ENCODE measurements around the gene PBX1. TPM values are rescaled to one million over a fixed set of nuclear protein-coding genes. Genes with fewer than 3 reads are reported as not detected.

Gene PBX1
- polyA plus RNA-seq, 3 donors = 160 to 170 (median 165) TPM

DNA sequence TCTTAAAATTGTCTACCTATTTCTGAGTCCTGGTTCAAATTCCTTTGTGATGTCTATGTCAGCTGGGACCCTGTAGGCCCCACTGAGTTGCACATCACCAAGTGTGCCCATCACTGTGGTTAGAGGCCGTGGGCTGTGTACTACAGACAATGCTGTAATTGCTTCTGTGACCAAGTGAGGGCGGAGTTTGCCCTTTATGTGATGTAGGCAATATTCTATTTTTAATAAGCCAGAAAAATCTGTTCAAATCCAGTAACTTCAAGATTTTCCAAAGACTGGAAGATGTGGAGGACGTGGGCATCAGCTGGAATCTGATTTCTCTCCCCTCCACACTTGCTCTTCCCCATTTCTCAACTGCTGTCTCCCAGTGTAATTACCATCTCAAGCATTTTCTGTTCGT is 215.4 kb downstream of the PBX1 start:
- no peak for DNase-seq (ENCODE audit: extremely low read depth in 1 of 11, low read depth in 9 of 11, low spot score in 4 of 11)

DNA sequence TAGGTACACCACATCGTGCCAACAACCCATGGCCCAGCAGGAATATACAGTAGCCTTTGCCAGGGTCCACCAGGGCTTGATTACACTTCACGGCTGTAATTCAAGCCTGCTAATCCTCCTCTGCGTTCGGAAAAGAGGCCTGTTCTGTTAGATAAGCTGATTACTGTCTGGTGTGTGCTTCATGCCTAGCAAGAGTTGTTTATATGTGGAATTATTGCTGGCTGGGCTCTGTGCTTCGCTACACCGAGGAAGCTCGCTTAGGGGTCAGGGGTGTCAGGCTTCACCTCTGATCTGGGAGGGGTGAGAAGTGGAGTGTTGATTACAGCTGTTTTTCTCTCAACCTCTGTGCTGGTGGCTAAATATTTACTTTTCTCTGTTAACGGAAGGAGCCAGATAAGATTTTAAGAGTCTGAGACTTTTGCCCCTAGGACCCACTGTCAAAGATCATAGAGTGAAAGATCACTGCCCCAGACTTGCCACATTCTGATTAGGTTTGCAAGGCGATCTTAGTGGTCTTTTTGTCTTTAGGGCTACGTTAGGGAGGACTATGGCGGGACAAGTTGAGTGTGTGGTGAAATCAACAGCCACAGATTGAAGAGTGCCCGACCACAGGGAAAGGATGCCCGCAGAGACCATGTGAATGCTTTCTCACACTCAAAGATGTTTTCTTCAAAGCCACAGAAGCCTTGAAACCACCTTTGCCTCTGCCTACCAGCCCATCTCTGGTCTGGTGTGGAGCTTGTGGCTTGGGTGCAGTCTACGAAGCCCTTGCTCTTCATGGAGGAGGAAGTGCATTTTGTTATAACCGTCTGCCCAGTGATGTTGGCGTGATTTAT is 216.1 kb downstream of the PBX1 start:
- no peak for DNase-seq (ENCODE audit: extremely low read depth in 1 of 11, low read depth in 9 of 11, low spot score in 4 of 11)

DNA sequence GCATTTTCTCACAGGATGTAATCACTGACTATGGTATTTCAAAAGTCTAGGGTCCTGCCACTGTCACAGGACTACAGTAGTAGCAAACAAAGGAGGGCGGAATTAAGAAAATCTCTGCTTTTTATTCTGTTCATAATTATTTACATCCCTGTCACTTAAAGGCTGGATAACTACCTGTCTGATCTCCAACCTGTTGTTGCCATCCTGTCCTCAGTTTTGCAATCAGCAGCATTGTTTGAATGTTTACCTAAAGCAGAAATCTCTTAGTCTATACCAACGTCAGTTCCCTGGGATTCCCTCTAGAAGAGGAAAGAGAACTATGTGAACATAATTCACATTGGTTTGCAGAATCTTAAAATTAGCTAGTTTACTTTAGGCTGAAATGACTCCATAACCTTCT is 218.5 kb downstream of the PBX1 start:
- DNase-seq (ENCODE audit: extremely low read depth in 1 of 11, low read depth in 9 of 11, low spot score in 4 of 11) = no peak

DNA sequence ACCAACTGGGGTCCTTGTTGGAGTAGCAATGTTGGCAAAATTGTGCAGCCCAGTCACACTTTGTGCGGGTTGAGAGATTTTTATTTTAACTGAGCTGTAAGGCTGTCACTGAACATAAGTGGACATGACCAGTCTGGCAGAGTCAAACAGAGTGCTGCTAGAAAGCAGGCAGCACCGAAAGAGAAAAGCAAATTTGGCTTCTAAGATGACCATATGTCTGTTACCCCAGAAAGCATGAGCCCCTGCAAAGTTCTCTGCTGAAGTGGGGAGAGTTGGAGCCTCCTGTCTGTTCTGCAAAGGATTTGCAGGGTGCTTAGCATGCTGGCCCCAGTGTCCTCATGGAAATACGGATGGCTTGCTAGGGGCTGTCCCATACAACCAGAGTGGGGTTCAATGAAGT is 220.4 kb downstream of the PBX1 start:
- DNase-seq (ENCODE audit: extremely low read depth in 1 of 11, low read depth in 9 of 11, low spot score in 4 of 11) = no peak

DNA sequence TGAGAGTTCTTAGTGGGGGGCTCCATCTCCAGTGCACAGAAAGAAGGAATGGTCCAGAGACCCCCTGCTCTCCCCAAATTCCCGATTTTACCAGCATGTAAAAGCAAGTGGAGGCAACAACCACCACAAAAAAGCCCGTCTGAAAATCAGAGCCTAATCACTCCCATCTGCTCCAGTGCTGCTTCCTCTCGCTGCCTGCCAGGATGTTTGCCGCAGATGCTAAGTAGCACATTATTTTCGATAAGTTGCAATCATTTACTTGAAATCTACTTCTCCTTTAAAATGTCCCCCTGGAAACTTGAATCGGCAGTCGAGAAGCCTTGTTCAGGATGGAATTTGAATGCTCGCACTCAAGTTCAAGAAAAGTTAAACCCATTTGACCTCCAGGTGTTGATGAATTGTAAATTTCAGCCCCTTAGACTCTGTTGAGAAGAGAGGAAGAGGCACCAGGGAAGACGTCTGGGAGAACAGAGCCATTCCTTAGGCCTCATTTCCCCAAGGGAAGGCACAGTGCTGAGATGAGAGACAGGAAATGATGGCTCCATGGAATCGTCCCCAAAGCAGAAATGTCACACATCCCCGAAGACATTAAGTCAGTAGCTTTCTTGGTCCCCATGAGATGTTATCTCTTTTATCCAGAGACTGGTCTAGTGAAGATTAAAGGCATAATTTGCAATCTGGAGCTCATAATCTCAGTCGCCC is 221.3 kb downstream of the PBX1 start:
- no peak for DNase-seq (ENCODE audit: extremely low read depth in 1 of 11, low read depth in 9 of 11, low spot score in 4 of 11)

DNA sequence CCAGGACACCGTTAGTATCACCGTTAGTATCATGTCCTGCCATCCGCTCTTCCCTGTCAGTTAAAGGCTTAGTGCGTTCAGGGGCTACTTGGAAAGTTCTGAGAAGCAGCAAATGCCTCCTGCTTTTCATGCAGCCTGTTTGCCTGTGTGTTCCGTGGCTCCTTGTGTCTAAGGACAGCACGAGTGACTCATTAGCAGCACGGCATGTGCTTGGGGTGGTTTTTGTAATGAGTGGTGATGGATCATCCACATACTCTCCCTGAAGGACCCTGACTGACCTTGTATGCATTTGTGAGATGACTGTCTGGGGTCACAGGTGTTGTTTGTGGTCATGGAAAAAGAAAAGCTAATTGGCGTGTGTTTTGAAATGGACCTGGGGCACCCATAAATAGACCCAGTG is 221.9 kb downstream of the PBX1 start:
- no peak for DNase-seq (ENCODE audit: extremely low read depth in 1 of 11, low read depth in 9 of 11, low spot score in 4 of 11)

DNA sequence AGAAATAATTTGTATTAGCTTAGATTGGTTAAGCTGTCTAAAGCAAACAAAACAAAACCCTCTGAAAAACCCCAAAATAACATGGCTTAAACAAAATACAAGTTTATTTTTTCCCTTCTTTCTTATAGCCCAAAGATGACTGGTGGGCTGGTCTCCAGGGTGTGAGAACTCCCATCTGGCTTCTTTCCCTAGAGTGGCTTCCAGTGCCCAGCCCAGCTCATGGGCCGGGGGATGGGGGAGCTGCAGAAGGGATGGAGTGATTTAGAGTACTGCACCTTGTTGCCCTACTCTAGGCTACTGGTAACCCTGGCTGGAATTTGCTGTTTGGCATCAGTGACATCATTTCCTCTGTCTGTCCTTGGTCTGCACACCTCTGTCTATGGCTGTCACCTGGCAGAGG is 223.0 kb downstream of the PBX1 start:
- DNase-seq (ENCODE audit: extremely low read depth in 1 of 11, low read depth in 9 of 11, low spot score in 4 of 11) = no peak

DNA sequence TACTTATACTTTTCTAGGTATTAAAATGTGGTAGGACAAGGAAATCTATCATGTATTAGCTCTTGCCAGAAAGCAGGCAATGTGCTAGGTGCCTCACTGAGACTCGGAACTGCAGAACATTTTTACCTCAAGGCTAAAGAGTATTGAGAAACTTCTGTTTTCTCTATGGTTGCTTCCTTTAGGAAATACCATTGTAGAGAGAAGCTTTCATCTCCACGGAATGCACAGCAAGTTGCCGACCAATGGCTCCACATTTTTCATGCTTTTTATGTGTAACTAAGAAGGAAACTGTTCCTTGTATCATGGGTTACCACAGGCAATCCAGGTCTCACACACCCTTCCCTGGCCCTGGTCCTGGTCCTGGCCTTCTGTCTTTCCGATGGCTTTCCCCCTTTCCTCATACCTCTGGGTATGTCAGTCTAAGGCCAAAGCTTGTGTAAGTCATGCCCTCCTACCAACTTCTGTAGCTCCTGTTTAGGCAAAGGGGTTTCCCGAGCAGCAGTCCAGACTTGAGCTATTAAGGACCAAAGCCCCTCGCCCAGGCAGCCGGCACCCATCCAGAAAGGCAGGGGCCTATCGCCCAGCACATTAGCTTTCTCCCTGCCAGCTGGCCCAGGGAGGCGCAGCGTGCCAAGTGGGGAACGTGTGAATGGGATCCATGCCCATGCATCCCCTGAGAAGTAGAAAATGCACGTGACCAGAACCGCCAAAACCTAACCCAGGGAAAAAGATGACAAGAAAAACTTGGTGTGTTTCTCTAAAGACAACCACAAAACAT is 225.0 kb downstream of the PBX1 start:
- DNase-seq (ENCODE audit: extremely low read depth in 1 of 11, low read depth in 9 of 11, low spot score in 4 of 11) = no peak

DNA sequence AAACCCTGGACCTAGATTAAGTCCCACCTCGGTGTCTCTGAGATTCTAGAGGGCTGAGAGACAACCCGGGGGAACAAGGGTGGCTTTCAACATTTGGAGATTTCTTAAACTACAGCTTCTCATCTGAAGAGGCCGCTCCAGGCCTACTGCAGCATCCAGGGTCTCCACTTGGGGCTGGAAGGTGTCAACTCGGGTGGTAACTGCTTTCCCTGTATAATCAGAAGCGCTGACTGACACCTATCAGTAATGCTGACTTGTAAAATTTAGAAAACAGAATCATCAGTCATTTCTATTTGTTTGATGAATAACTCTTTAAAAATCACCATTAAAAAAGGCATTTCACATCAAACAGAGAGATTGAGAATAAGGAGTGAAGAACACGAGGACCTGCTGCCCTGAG is 226.0 kb downstream of the PBX1 start:
- no peak for DNase-seq (ENCODE audit: extremely low read depth in 1 of 11, low read depth in 9 of 11, low spot score in 4 of 11)

DNA sequence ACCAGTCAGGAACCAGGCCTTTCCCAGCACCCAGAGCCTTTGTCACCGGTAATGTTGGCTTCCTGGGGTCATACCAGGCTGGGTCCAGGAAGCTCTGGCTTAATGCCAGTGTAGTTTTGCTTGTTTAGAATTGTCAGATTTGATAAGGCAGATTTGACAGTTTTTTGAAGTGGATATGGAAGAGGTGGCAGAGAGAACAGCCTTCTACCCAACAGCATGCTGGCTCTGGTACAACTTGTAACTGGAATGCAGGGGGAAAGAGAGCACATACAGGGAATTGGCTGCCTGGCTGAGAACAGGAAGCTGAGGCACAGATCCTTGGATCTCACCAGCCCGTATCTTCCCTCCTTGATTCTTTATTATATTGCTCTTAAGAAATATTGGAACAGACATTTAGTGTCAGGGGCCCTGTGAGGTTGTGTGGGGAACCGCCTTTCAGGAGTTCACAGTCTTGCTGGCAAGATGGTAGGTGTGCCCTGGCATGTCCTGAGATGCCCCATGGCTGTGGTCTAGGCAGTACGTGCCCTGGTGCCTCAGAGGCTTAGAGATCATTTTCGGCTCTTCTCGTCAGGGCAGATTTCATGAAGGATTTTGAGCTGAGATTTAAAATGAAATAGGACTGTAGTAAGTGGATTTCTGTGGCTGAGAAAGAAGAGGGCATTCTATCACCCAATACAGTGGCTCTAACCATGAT is 227.0 kb downstream of the PBX1 start:
- DNase-seq (ENCODE audit: extremely low read depth in 1 of 11, low read depth in 9 of 11, low spot score in 4 of 11) = no peak

DNA sequence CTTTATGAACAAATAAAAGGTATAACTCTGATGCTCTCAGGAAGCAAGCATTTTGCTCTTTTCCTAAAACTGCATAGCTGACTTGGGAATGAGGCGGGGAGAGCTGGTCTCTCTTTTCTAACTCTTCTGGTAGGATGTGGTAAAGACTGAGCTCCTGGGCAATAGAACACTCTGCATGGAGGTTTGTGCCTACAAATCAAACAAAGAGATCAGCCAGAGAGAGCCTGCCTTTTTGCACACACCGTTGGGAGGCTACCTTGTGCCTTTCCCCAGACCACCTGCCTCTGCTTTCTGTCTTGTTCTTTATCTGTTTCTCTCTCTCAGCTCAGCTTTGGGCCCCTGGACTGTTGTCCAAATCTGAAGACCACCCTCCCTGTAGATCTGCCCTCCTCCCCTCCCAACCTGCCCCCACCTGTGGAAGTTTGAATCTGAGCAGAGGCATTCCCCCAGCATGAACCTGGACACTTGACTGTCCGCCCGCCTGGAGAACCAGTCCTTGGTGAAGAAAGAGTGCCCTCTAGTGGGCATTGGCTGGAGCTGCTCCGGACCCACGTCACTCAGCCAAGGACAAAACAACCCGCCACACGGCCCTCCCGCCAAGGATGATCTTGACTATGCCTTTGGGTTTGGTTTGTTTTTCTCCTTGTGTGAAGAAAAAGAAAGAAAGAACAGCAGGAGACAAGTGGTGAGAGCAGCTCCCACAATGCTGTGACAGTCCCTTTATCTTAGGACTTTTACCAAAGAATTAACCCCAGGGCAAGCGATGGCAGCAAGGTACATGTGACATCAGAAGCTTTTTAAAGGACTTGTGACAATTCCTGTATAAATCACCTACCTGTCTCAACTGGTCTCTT is 228.2 kb downstream of the PBX1 start:
- peak in 10 of 11 donors; percentile 55 to 84 (median 71) for DNase-seq (ENCODE audit: extremely low read depth in 1 of 11, low read depth in 9 of 11, low spot score in 4 of 11)

DNA sequence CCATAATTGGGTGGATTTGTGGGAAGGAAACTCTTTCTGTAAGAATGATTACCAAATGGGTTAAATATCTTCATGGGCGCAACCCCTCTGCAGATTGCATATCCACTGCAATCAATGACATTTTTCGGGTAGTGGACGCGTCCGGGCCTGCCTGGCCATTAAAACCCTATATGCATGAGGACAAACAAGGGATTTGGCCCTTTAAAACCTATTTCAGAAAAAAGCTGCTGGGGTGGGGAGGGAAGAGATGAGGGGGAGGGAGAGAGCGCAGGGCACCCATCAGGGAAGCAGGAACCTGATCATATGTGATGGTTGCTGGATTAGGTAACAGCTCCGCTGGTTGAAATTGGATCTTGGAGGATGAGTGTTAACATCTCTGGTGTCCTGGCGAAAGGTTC is 228.8 kb downstream of the PBX1 start:
- no peak for DNase-seq (ENCODE audit: extremely low read depth in 1 of 11, low read depth in 9 of 11, low spot score in 4 of 11)

DNA sequence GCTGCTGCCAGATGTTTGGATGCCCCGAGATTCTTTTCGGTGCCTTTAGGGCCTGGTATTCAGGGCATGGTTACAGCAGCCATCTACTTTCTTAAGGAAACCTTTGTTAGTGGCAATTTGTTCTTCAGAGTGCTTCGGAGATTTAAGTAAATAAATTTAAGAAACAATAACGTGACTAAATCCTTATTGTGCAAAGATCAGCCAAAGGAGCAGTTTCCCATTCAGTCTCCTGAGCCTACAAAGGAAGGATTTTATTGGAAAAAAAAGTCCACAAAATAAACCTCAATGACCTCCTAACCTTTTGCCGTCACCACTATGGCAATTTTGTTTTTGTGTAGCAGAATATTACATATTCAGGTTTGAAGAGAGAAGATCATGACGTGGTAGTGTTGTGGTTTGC is 231.1 kb downstream of the PBX1 start:
- DNase-seq (ENCODE audit: extremely low read depth in 1 of 11, low read depth in 9 of 11, low spot score in 4 of 11) = no peak

DNA sequence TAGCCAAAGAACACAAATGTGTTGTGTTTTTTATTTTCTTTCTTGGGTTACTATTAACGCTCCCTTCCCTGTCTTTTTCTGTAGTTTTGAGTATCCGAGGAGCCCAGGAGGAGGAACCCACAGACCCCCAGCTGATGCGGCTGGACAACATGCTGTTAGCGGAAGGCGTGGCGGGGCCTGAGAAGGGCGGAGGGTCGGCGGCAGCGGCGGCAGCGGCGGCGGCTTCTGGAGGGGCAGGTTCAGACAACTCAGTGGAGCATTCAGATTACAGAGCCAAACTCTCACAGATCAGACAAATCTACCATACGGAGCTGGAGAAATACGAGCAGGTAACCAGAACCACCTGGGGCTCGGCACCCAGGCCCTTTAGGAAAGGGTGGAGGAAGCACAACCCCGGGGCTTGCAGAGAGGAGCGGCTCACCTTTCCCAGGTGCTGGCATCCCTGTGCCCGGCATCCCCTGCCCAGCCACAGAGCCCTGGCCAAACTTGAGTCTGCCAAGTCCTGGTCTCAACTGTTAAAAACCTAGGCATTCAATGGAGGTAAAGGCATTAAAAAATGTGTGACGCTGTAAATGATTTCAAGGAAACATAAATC is 233.5 kb downstream of the PBX1 start:
- DNase-seq (ENCODE audit: extremely low read depth in 1 of 11, low read depth in 9 of 11, low spot score in 4 of 11) = no peak

DNA sequence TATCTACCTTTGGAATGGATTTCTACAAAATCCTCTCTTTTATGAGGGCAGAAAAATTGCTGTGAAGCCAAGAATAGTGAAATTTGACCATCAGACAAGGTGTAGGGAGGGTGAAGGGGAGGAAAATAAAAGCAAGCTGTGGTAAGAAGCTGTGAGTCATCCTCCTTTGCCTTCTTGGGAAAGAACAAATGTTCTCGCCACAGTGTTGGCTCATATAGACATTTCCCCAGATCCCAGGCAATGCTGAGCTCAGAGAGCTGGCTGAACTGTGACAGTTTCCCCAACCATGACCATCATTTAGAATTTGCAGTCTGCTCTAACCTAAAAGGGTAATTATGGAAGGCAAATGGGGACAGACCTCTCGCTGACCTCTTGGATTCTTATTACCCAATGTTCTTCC is 235.4 kb downstream of the PBX1 start:
- DNase-seq (ENCODE audit: extremely low read depth in 1 of 11, low read depth in 9 of 11, low spot score in 4 of 11) = no peak

DNA sequence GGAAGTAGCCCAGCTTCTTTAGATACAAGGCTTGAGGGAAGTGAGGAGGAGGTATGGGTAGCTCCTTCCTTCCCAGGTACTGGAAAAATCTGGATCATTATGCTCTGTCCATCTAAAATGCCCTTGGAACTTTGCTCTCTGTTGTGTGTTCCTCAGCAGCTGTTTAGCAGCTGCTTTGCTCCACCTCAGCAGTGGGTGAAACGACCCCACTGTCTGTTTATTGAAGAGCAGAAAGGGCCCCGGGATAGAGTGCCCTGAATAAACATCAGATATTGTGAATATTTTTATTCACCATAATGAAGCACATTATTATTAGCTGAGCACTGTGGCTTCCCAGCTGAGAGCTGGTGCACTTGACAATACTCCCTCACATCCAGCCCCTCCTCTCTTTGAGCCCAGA is 237.9 kb downstream of the PBX1 start:
- no peak for DNase-seq (ENCODE audit: extremely low read depth in 1 of 11, low read depth in 9 of 11, low spot score in 4 of 11)

DNA sequence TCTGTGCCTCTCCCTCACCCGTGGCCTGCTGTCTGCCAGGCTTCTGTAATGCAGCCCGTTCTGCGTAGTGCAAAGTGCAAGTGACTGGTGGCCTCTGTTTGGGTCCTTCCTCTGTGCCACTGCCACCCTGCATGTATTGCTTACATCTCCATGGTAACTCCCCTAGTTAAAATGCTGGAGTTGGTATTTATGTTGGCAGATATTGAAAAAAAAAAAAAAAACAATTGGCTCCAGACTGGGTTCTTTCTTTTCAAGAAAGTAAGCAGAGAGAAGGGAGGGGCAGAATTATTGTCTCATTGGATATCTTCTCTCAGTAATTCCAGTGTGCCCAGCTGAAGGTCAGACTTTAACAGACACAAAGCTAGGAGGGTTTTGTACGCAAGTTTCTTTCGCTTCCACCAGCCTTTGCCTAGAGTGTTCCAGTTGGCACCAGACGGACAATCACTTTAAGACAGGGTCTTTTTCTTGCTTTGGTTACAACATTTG is 242.3 kb downstream of the PBX1 start:
- DNase-seq (ENCODE audit: extremely low read depth in 1 of 11, low read depth in 9 of 11, low spot score in 4 of 11) = no peak

All from renal cortex interstitium (tissue), 11 donors.